GM12892 (cell line): ENCODE data around the gene FBXL14.

Experiments used
- POLR2A ChIP-seq: IDR thresholded peaks from 2 replicates; pipeline ENCODE4 v1.6.1; 2011; ENCODE audit warnings: low read depth, low read length, control low read depth
- POLR2AphosphoS5 ChIP-seq: IDR thresholded peaks from 2 replicates; pipeline ENCODE4 v1.6.1; 2011; ENCODE audit warnings: low read depth, low read length, control low read depth
- TAF1 ChIP-seq: IDR thresholded peaks from 2 replicates; pipeline ENCODE4 v1.6.1; 2011; ENCODE audit warnings: low read depth, mild to moderate bottlenecking, control low read depth, low read length, borderline replicate concordance

GRCh38 chr12:1531153-1531653 is 63.2 kb downstream of the FBXL14 start:
- TF ChIP-seq POLR2A (no peak), POLR2AphosphoS5 (no peak), TAF1 (no peak)
